GM23338 (cell line): ENCODE results near the gene CAPN10. TPM values are rescaled to one million over a fixed set of nuclear protein-coding genes. Genes with fewer than 3 reads are reported as not detected.

Experiments used
- ATAC-seq: fragments of 200-7000 bp; cut with Tn5 transposase; 3 replicates; pipeline ENCODE4 v1.9.1; 2020
- DNase-seq: peaks from one replicate; pipeline ENCODE4 v3.0.0-alpha.2; 2015; ENCODE audit warnings: low spot score
- H2AFZ ChIP-seq: fragments of 200-600 bp; sonication (generic); 2 replicates; pipeline ENCODE4 v1.8.0; 2016; ENCODE audit warnings: antibody characterized with exemption, mild to moderate bottlenecking, moderate library complexity
- H3F3A ChIP-seq: fragments of 200-600 bp; sonication (generic); replicated peaks from 2 replicates; pipeline ENCODE4 v1.8.0; 2017; ENCODE audit warnings: antibody characterized with exemption, mixed run types, low read depth
- H3K27ac ChIP-seq: fragments of 200-600 bp; sonication (generic); 2 replicates; pipeline ENCODE4 v1.6.1; 2016; ENCODE audit warnings: low read depth
- H3K27me3 ChIP-seq: fragments of 200-600 bp; sonication (generic); 2 replicates; pipeline ENCODE4 v1.8.0; 2016; ENCODE audit warnings: mild to moderate bottlenecking, mixed run types, moderate library complexity; ENCODE audit not compliant: insufficient read depth
- H3K36me3 ChIP-seq: fragments of 200-600 bp; sonication (generic); 2 replicates; pipeline ENCODE4 v1.8.0; 2016; ENCODE audit warnings: mild to moderate bottlenecking; ENCODE audit not compliant: insufficient read depth
- H3K4me1 ChIP-seq: fragments of 200-600 bp; sonication (generic); 2 replicates; pipeline ENCODE4 v1.8.0; 2016; ENCODE audit warnings: mild to moderate bottlenecking, moderate library complexity; ENCODE audit not compliant: insufficient read depth
- H3K4me2 ChIP-seq: fragments of 200-600 bp; sonication (generic); 2 replicates; pipeline ENCODE4 v1.7.1; 2017; ENCODE audit warnings: mixed run types
- H3K4me3 ChIP-seq: fragments of 200-600 bp; sonication (generic); 2 replicates; pipeline ENCODE4 v1.6.1; 2016; ENCODE audit warnings: mixed run types
- H3K79me2 ChIP-seq: fragments of 200-600 bp; sonication (generic); replicated peaks from 2 replicates; pipeline ENCODE4 v1.8.0; 2017; ENCODE audit warnings: mild to moderate bottlenecking; ENCODE audit not compliant: insufficient read depth
- H3K9me2 ChIP-seq: fragments of 200-600 bp; sonication (generic); 2 replicates; pipeline ENCODE4 v1.8.0; 2017; ENCODE audit not compliant: insufficient read depth
- H4K20me1 ChIP-seq: fragments of 200-600 bp; sonication (generic); replicated peaks from 2 replicates; pipeline ENCODE4 v1.8.0; 2017; ENCODE audit warnings: mild to moderate bottlenecking; ENCODE audit not compliant: insufficient read depth
- H3K27ac Mint-ChIP-seq: 2 replicates; pipeline ENCODE4 v1.8.0; 2020; ENCODE audit warnings: inconsistent platforms, mild to moderate bottlenecking, moderate library complexity, mixed read lengths
- H3K27me3 Mint-ChIP-seq: 3 replicates; pipeline ENCODE4 v1.8.0; 2022; ENCODE audit warnings: low read depth, mild to moderate bottlenecking, moderate library complexity, mixed read lengths, inconsistent platforms; ENCODE audit not compliant: insufficient read depth, poor library complexity
- H3K36me3 Mint-ChIP-seq: 3 replicates; pipeline ENCODE4 v1.8.0; 2021; ENCODE audit warnings: low read depth, mild to moderate bottlenecking, inconsistent platforms, moderate library complexity, mixed read lengths
- H3K4me1 Mint-ChIP-seq: 3 replicates; pipeline ENCODE4 v1.8.0; 2020; ENCODE audit warnings: mild to moderate bottlenecking, inconsistent platforms, mixed read lengths
- H3K4me3 Mint-ChIP-seq: 3 replicates; pipeline ENCODE4 v1.8.0; 2021; ENCODE audit warnings: moderate library complexity, mild to moderate bottlenecking, inconsistent platforms, mixed read lengths
- H3K9me3 Mint-ChIP-seq: 3 replicates; pipeline ENCODE4 v1.8.0; 2020; ENCODE audit warnings: moderate library complexity, mild to moderate bottlenecking, inconsistent platforms, mixed read lengths
- CREB1 ChIP-seq: fragments of 250-450 bp; sonication (Bioruptor Pico); IDR thresholded peaks from 2 replicates; pipeline ENCODE4 v1.5.0; 2020; ENCODE audit warnings: low read depth, mild to moderate bottlenecking, moderate library complexity
- CTCF ChIP-seq, 2 experiments: fragments of 200-600 bp in 1 of 2; sonication (generic) in 1 of 2; conservative IDR thresholded peaks; 2 replicates each; pipeline versions ENCODE4 v1.5.1 to v1.6.1; 2016 to 2017; ENCODE audit warnings: antibody characterized with exemption in 2 of 2, low read depth in 2 of 2, mild to moderate bottlenecking in 2 of 2, moderate library complexity in 1 of 2
- ETS1 ChIP-seq: IDR thresholded peaks from 2 replicates; pipeline ENCODE4 v1.6.1; 2016; ENCODE audit warnings: antibody characterized with exemption
- EZH2 ChIP-seq: fragments of 200-600 bp; sonication (generic); IDR thresholded peaks from one replicate; pipeline ENCODE4 v1.8.0; 2017; ENCODE audit warnings: antibody characterized with exemption, mild to moderate bottlenecking, low read depth; ENCODE audit not compliant: unreplicated experiment
- EZH2phosphoT487 ChIP-seq: fragments of 200-600 bp; sonication (generic); IDR thresholded peaks from one replicate; pipeline ENCODE4 v1.8.1; 2018; ENCODE audit warnings: antibody characterized with exemption; ENCODE audit not compliant: unreplicated experiment
- JUNB ChIP-seq: IDR thresholded peaks from one replicate; pipeline ENCODE4 v1.6.1; 2016; ENCODE audit warnings: antibody characterized with exemption; ENCODE audit not compliant: unreplicated experiment
- NANOG ChIP-seq: IDR thresholded peaks from 2 replicates; pipeline ENCODE4 v1.6.1; 2016; ENCODE audit warnings: antibody characterized with exemption, borderline replicate concordance
- POLR2AphosphoS5 ChIP-seq: IDR thresholded peaks from 2 replicates; pipeline ENCODE4 v1.6.1; 2016; ENCODE audit warnings: antibody characterized with exemption, low read depth
- REST ChIP-seq: IDR thresholded peaks from one replicate; pipeline ENCODE4 v1.6.1; 2018; ENCODE audit warnings: antibody characterized with exemption; ENCODE audit not compliant: unreplicated experiment
- STAT1 ChIP-seq: IDR thresholded peaks from one replicate; pipeline ENCODE4 v1.6.1; 2016; ENCODE audit warnings: antibody characterized with exemption; ENCODE audit not compliant: unreplicated experiment
- ZNF114 ChIP-seq: fragments of 250-450 bp; sonication (Bioruptor Pico); IDR thresholded peaks from 2 replicates; pipeline ENCODE4 v1.5.0; 2020; ENCODE audit warnings: mild to moderate bottlenecking, moderate library complexity
- ZNF331 ChIP-seq: fragments of 250-450 bp; sonication (Bioruptor Pico); IDR thresholded peaks from 2 replicates; pipeline ENCODE4 v1.5.0; 2020; ENCODE audit warnings: low read depth, mild to moderate bottlenecking, moderate library complexity
- ZNF462 ChIP-seq: fragments of 250-450 bp; sonication (Bioruptor Pico); IDR thresholded peaks from 2 replicates; pipeline ENCODE4 v1.5.0; 2020; ENCODE audit warnings: mild to moderate bottlenecking, moderate library complexity
- polyA plus RNA-seq: library from polyadenylated mRNA; unstranded; fragments of >200 nt; fragmentation: Nextera tagmentation; extraction: Ambion mirVana; gene quantifications from 2 replicates; pipeline ENCODE4 v1.2.1, GENCODE V29; 2016
- total RNA-seq: library from RNA; depleted of rRNA; stranded (reverse); fragments of >200 nt; shearing (Covaris generic); gene quantifications from 2 replicates; pipeline ENCODE4 v1.2.3, GENCODE V29; 2014

Gene CAPN10
- total and polyA plus RNA-seq, 2 experiments from 2014 or later, result 30.2 to 59.8 TPM

- TF ChIP-seq CREB1 (no peak), EZH2phosphoT487 (no peak)
Measured at GRCh38 chr2:240645801-240646175, 59.3 kb downstream of the CAPN10 start (continued).

GRCh38 chr2:240646176-240646899, 59.8 kb downstream of the CAPN10 start:
- Mint-ChIP-seq H3K36me3 (no peaks in the 10 kb centered on the region), H3K4me3 (no peak overlapping the region), H3K4me1 (peaks cover 10% of the 10 kb centered on the region), H3K27ac (no peak overlapping the region), H3K27me3 (peaks cover 13% of the 10 kb centered on the region), H3K9me3 (no peaks in the 10 kb centered on the region)
- Histone ChIP-seq H3K4me3 (no peak overlapping the region), H3K4me2 (no peak overlapping the region), H3K27ac (no peak overlapping the region), H3K27me3 (no peaks in the 10 kb centered on the region), H2AFZ (no peak overlapping the region), H3K9me2 (no peaks in the 10 kb centered on the region), H3K36me3 (no peaks in the 10 kb centered on the region), H4K20me1 (no peaks in the 10 kb centered on the region), H3K4me1 (no peaks in the 10 kb centered on the region), H3K79me2 (no peaks in the 10 kb centered on the region), H3F3A (no peaks in the 10 kb centered on the region)
- DNase-seq (no peak), ATAC-seq (no peak)
- TF ChIP-seq ZNF331, result no peak
- no peak for TF ChIP-seq NANOG
- no peak for TF ChIP-seq REST
- TF ChIP-seq ZNF114 (CRISPR knock-in tag), result no peak
- no peak for TF ChIP-seq JUNB
- TF ChIP-seq STAT1, result no peak
- no peak for TF ChIP-seq ZNF462 (CRISPR knock-in tag)
- TF ChIP-seq EZH2phosphoT487, result no peak
- TF ChIP-seq EZH2, result no peak
- no peak for TF ChIP-seq POLR2AphosphoS5
- no peak for TF ChIP-seq ETS1
- TF ChIP-seq CTCF (conservative IDR thresholded peaks at IDR 0.05; ENCODE audit: low read depth in 2 of 2), result no peak
- TF ChIP-seq CREB1, result no peak
